Upper lobe of right lung (tissue), 1 donor: ENCODE data around the gene SLC15A3. TPM values are rescaled to one million over a fixed set of nuclear protein-coding genes. Genes with fewer than 3 reads are reported as not detected.
A peak's percentile ranks its signal among the peaks of the same experiment; 100 is the strongest.

Experiments
- ATAC-seq: fragments of 200-7000 bp; cut with Tn5 transposase; one replicate; pipeline ENCODE4 v1.9.1; 2020; ENCODE audit warnings: mild to moderate bottlenecking, moderate library complexity
- DNase-seq: peaks from one replicate; pipeline ENCODE4 v3.0.0-alpha.2; 2020
- H3K27ac ChIP-seq: fragments of 200-600 bp; one replicate; pipeline ENCODE4 v1.8.0; 2022
- H3K27me3 ChIP-seq: fragments of 200-600 bp; one replicate; pipeline ENCODE4 v1.8.0; 2022; ENCODE audit warnings: mild to moderate bottlenecking
- H3K36me3 ChIP-seq: fragments of 200-600 bp; one replicate; pipeline ENCODE4 v1.8.0; 2022
- H3K4me1 ChIP-seq: fragments of 200-600 bp; one replicate; pipeline ENCODE4 v1.8.0; 2022
- H3K4me3 ChIP-seq: fragments of 200-600 bp; one replicate; pipeline ENCODE4 v1.8.0; 2022; ENCODE audit warnings: mild to moderate bottlenecking
- H3K9me3 ChIP-seq: fragments of 200-600 bp; one replicate; pipeline ENCODE4 v1.8.0; 2022
- intact Hi-C: fragments of 100-400 bp; cut with DNase I; formaldehyde crosslinking; loops from one replicate; pipeline ENCODE4 v1.11.0; 2022
- total RNA-seq: library from RNA; stranded (reverse); fragmentation: NEBNext Ultra II Directional; extraction: Animal tissue kit (Norgen Biotek cat#: 25700); gene quantifications from one replicate; pipeline ENCODE4 v1.2.1, GENCODE V29; 2021
- TF ChIP-seq, protein P1 (sequence below): fragments of 200-600 bp; IDR thresholded peaks from one replicate; pipeline ENCODE4 v1.8.0; 2022; ENCODE audit warnings: antibody characterized with exemption
- donor health status: DM: no; HTN: yes; CAD: no; lungs with severe emphysema.

SLC15A3 gene
- total RNA-seq, 1 donor from 2014 or later = 139 TPM

DNA sequence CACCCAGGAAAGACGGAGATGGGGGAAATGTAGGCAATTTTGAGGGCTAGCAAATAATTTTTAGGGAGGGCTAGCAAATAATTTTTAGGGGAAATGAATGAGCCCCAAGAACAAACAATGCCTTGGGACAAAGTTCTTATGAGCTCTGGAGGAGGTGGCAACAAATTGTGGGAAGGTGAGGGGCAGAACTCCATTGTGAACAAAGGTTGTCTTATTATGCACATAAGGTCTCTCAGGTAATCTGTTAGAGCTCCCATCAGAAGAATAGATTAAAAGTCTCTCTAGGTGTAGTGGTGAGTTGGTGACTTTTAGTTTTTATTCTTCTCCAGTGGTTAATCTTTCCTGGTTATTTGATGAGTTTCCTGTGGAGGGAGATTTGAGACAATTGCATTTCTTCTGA, 43.2 kb downstream of the SLC15A3 start:
- ATAC-seq (no peak), DNase-seq (no peak)
- H3K36me3 ChIP-seq = no peaks in the 10 kb centered on the region
- H3K27ac ChIP-seq = no peak overlapping the region
- H3K4me3 ChIP-seq = no peak overlapping the region
- no peaks in the 10 kb centered on the region for H3K9me3 ChIP-seq
- TF ChIP-seq, protein P1, sequence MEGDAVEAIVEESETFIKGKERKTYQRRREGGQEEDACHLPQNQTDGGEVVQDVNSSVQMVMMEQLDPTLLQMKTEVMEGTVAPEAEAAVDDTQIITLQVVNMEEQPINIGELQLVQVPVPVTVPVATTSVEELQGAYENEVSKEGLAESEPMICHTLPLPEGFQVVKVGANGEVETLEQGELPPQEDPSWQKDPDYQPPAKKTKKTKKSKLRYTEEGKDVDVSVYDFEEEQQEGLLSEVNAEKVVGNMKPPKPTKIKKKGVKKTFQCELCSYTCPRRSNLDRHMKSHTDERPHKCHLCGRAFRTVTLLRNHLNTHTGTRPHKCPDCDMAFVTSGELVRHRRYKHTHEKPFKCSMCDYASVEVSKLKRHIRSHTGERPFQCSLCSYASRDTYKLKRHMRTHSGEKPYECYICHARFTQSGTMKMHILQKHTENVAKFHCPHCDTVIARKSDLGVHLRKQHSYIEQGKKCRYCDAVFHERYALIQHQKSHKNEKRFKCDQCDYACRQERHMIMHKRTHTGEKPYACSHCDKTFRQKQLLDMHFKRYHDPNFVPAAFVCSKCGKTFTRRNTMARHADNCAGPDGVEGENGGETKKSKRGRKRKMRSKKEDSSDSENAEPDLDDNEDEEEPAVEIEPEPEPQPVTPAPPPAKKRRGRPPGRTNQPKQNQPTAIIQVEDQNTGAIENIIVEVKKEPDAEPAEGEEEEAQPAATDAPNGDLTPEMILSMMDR = no peak
- peaks cover 37% of the 10 kb centered on the region for H3K4me1 ChIP-seq
- H3K27me3 ChIP-seq = no peaks in the 10 kb centered on the region
- intact Hi-C loops = no loop called here

DNA sequence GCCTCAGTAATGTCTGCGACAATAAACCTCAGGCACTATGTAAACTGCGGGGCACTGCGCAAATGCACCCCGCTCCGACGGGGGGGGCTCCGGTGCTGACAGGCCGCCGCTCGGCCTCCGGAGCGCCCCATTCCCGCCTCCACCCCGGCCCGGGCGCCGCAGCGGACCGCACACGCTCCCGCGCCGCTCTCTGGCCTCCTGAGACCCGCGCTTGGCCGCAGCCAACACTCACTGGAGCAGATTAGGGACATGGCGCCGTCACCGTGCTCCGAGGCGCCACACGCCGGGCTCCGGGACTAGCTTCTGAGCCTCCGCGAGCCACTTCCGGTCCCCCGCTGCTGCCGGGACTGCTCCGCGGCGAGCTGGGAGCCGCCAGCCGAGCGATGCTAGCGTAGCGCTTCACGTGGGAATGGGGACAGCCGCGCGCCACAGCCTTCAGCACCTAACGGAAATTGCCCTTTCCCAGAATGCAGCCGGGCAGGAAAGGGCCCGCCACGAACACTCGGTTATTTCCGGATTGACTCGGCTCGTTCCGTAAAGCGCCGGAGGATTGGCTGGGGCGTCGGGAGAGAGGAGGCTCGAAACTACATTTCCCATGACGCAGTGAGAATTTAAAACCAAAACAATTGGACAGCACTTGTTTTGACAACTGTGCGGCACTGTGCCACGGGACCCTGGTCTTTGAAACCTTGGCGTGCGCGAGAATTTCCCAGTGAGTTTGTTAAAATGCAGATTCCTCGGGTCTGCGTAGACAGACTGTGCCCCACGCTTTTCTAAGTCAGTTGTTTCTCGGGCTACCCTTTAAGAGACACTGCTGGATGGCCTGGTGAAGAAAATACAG, 45.6 kb downstream of the SLC15A3 start, which contains the start of gene PRPF19:
Gene PRPF19, minus strand, starts transcription at position 454 of the 841 bp plus-strand sequence. Its CDS starts 203 bp downstream, at position 251.
- DNase-seq = peak; percentile 97
- no peaks in the 10 kb centered on the region for H3K27me3 ChIP-seq
- H3K27ac ChIP-seq = peak within 1 kb of the TSS; percentile 93
- H3K36me3 ChIP-seq = peaks cover 23% of the 10 kb centered on the region
- ATAC-seq = peak; percentile 98
- intact Hi-C loops = no loop called here
- H3K4me1 ChIP-seq = peaks cover 30% of the 10 kb centered on the region
- H3K4me3 ChIP-seq = peak within 1 kb of the TSS; percentile 84
- TF ChIP-seq, protein P1 = no peak
- no peaks in the 10 kb centered on the region for H3K9me3 ChIP-seq

DNA sequence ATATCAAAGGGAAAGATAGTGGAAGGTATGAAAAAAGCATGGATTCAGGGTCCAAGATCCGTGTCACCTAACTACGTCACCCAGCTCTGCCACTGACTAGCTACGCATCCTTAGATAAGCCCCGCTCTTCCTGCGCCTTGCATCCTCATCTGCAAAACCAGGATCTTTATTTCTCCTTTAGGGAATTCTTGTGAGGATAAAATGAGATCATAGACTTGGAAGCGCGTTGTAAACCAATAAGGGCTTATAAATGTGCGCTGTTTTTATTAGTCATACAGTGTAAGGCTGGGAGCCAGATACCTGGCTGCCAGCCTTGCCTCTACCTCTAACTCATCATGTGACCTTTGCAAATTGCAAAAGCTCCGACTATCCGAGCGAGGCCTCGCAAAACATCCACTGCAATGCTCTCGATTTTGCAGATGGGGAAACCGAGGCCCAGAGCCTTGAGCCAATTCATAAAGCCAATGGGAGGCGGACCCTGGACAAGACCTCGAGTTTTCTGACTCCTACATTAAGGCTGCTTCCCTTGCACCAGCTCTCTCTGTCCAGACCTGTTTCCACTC, 46.3 kb downstream of the SLC15A3 start:
- intact Hi-C loops = no loop called here
- DNase-seq (no peak), ATAC-seq (no peak)
- H3K27me3 ChIP-seq = no peaks in the 10 kb centered on the region
- H3K4me3 ChIP-seq = peak overlapping the region; percentile 84
- H3K36me3 ChIP-seq = peaks cover 31% of the 10 kb centered on the region
- peak overlapping the region; percentile 93 for H3K27ac ChIP-seq
- H3K4me1 ChIP-seq = peaks cover 27% of the 10 kb centered on the region
- TF ChIP-seq, protein P1 = no peak
- H3K9me3 ChIP-seq = no peaks in the 10 kb centered on the region

DNA sequence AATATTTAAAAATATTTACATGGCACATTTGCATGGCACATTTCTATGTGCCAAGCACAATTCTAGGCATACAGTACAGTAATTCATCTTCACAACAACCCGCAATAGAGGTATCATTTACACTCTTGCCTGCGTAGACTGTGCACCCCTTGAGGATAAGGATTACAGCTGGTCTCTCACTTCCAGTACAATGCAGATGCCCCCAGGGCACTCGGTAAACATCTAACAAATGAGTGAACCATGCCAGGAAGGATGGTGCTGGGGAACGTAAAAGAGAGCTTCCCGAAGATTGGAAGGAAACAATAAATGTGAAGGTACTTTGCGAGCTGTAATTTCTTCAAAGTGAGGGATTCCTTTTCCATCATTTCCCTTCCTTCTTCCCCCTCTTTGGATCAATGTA, 46.9 kb downstream of the SLC15A3 start:
- intact Hi-C loops = no loop called here
- ATAC-seq (no peak), DNase-seq (no peak)
- Histone ChIP-seq H3K27ac (no peak overlapping the region), H3K36me3 (peaks cover 36% of the 10 kb centered on the region), H3K4me3 (peak overlapping the region; percentile 84), H3K9me3 (no peaks in the 10 kb centered on the region), H3K4me1 (peaks cover 27% of the 10 kb centered on the region), H3K27me3 (no peaks in the 10 kb centered on the region)
- TF ChIP-seq, protein P1 = no peak

DNA sequence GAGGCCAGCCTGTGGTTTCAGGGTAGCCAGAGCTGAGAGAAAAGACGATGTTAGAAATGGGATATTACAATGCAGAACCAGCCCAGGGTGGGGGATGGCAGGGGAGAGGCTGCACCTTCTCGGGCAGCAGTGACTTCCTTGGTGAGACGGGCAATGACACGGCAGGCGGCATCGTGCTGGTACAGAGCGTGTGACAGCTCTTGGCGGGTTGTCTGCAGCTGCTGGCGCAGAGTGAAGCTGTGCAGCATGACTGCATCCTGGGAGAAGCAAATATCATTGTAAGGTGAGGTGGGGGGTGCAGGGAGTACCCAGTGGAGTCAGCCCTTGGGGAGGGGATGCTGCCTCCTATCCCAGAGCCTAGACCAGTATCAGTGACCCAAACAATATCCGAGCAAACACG, 49.4 kb downstream of the SLC15A3 start:
- Histone ChIP-seq H3K36me3 (peaks cover 58% of the 10 kb centered on the region), H3K9me3 (no peaks in the 10 kb centered on the region), H3K27ac (no peak overlapping the region), H3K4me3 (no peak overlapping the region), H3K27me3 (no peaks in the 10 kb centered on the region), H3K4me1 (peaks cover 27% of the 10 kb centered on the region)
- ATAC-seq (no peak), DNase-seq (no peak)
- TF ChIP-seq, protein P1 = no peak
- intact Hi-C loops = no loop called here
